ENCODE results near the gene KRT15. TPM values are rescaled to one million over a fixed set of nuclear protein-coding genes. Genes with fewer than 3 reads are reported as not detected.

The KRT15 gene
- total RNA-seq, 2 donors from 2014 or later, result 0.68 TPM; not detected in 1

DNA sequence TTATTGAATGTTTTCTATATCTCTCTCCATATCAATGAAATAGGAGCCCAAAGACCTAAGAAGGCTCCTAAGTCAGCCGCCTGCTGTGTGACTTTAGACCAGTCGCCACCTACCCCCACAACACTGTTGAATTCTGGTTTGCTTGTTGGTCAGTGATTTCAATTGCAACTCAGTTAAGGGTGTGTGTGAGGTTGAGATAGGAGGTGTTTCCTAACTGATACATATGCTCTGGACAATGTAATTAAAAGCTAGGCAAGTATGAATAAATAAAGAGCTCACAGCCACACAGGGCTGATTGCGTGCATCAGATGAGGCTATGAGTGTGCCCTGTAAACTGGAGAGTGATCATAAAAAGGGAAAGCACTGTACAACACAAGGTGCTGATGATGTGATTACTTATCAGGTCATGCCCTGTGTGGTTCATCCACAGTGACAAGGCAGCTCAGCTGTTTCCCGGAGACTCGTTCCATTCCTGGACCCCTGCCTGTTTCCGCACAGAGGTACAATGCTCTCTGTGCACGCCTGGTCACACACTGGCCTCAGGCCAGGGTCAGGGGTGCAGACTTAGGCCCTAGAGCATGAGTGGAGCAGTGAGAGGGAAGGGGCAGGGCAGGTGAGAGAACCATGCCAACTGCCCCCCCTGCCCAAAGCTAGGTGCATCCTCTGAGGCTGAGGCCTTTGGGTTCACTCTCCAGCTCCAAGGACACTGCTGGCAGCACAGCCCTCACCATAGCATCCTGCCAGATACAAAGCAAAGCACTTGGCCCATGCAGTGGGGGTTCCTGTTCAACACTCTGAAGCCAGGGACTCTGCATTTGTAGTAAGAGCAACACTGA lies 34.5 kb downstream of the KRT15 start:
- no peak for ATAC-seq (ENCODE audit: insufficient number of reproducible peaks, low FRiP score, low read depth)
- Histone ChIP-seq H3K27me3 (replicated peaks; ENCODE audit: insufficient read depth) (no peaks in the 10 kb centered on the region), H3K4me3 (no peak overlapping the region), H3K4me1 (ENCODE audit: control insufficient read depth in 1 of 2, low read depth in 2 of 2) (no peaks in the 10 kb centered on the region), H3K9me3 (no peaks in the 10 kb centered on the region), H3K36me3 (no peaks in the 10 kb centered on the region), H3K27ac (no peak overlapping the region)
- no peak for DNase-seq (ENCODE audit: low spot score)
- TF ChIP-seq, protein P1, sequence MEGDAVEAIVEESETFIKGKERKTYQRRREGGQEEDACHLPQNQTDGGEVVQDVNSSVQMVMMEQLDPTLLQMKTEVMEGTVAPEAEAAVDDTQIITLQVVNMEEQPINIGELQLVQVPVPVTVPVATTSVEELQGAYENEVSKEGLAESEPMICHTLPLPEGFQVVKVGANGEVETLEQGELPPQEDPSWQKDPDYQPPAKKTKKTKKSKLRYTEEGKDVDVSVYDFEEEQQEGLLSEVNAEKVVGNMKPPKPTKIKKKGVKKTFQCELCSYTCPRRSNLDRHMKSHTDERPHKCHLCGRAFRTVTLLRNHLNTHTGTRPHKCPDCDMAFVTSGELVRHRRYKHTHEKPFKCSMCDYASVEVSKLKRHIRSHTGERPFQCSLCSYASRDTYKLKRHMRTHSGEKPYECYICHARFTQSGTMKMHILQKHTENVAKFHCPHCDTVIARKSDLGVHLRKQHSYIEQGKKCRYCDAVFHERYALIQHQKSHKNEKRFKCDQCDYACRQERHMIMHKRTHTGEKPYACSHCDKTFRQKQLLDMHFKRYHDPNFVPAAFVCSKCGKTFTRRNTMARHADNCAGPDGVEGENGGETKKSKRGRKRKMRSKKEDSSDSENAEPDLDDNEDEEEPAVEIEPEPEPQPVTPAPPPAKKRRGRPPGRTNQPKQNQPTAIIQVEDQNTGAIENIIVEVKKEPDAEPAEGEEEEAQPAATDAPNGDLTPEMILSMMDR (IDR thresholded peaks at IDR 0.05), result no peak

DNA sequence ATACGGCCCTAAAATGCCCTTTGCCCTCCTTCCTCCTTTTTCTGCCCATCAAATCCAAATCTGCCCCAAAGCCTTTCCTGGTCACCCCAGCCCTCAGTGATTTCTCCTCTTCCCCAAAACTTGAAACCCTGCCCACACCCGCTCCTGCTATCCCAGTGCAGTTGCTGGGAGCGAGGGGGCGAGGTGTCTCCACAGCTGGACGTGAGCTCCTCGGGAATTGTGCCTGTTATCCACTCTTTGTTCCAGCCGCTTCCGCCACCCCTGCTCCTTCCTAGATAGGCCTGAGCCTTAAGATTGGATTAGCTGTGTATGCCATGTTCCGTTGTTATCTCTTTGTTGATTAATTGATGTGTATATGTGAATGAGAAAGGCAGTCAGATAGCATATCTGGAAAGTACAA lies 35.2 kb downstream of the KRT15 start:
- Histone ChIP-seq H3K27ac (no peak overlapping the region), H3K9me3 (no peaks in the 10 kb centered on the region), H3K4me1 (ENCODE audit: control insufficient read depth in 1 of 2, low read depth in 2 of 2) (no peaks in the 10 kb centered on the region), H3K27me3 (replicated peaks; ENCODE audit: insufficient read depth) (no peaks in the 10 kb centered on the region), H3K4me3 (no peak overlapping the region), H3K36me3 (no peaks in the 10 kb centered on the region)
- TF ChIP-seq, protein P1 (IDR thresholded peaks at IDR 0.05), result no peak
- DNase-seq (ENCODE audit: low spot score), result no peak
- no peak for ATAC-seq (ENCODE audit: insufficient number of reproducible peaks, low FRiP score, low read depth)

- no peaks in the 10 kb centered on the region for H3K36me3 ChIP-seq
- no peak for ATAC-seq (ENCODE audit: insufficient number of reproducible peaks, low FRiP score, low read depth)
Measured at GRCh38 chr17:41481036-41481435, 37.7 kb downstream of the KRT15 start, which contains the start of gene KRT35. Gene KRT35, minus strand, starts transcription at chr17:41481151. Its CDS starts 54 bp downstream, at chr17:41481097.

GRCh38 chr17:41480581-41480980 lies 38.1 kb downstream of the KRT15 start:
- Histone ChIP-seq H3K27ac (no peak overlapping the region), H3K4me1 (ENCODE audit: control insufficient read depth in 1 of 2, low read depth in 2 of 2) (no peaks in the 10 kb centered on the region), H3K4me3 (no peak overlapping the region), H3K9me3 (no peaks in the 10 kb centered on the region), H3K36me3 (no peaks in the 10 kb centered on the region), H3K27me3 (replicated peaks; ENCODE audit: insufficient read depth) (no peaks in the 10 kb centered on the region)
- TF ChIP-seq, protein P1 (IDR thresholded peaks at IDR 0.05), result no peak
- ATAC-seq (ENCODE audit: insufficient number of reproducible peaks, low FRiP score, low read depth) (no peak), DNase-seq (ENCODE audit: low spot score) (no peak)

More at GRCh38 chr17:41481036-41481435, 37.7 kb downstream of the KRT15 start, which contains the start of gene KRT35:
- Histone ChIP-seq H3K4me3 (no peak within 1 kb of the TSS), H3K27ac (no peak within 1 kb of the TSS), H3K27me3 (replicated peaks; ENCODE audit: insufficient read depth) (no peaks in the 10 kb centered on the region), H3K4me1 (ENCODE audit: control insufficient read depth in 1 of 2, low read depth in 2 of 2) (no peaks in the 10 kb centered on the region), H3K9me3 (no peaks in the 10 kb centered on the region)
- TF ChIP-seq, protein P1 (IDR thresholded peaks at IDR 0.05), result no peak
- DNase-seq (ENCODE audit: low spot score), result no peak

GRCh38 chr17:41480136-41480535 lies 38.6 kb downstream of the KRT15 start:
- DNase-seq (ENCODE audit: low spot score), result no peak
- no peaks in the 10 kb centered on the region for H3K36me3 ChIP-seq
- H3K27me3 ChIP-seq (replicated peaks; ENCODE audit: insufficient read depth), result no peaks in the 10 kb centered on the region
- TF ChIP-seq, protein P1 (IDR thresholded peaks at IDR 0.05), result no peak
- no peaks in the 10 kb centered on the region for H3K9me3 ChIP-seq
- ATAC-seq (ENCODE audit: insufficient number of reproducible peaks, low FRiP score, low read depth), result no peak
- no peak overlapping the region for H3K27ac ChIP-seq
- H3K4me3 ChIP-seq, result no peak overlapping the region
- H3K4me1 ChIP-seq (ENCODE audit: control insufficient read depth in 1 of 2, low read depth in 2 of 2), result no peaks in the 10 kb centered on the region

All from thoracic aorta (tissue), 2 donors.